Measurements from ENCODE around the gene SCP2.

SCP2 gene

DNA sequence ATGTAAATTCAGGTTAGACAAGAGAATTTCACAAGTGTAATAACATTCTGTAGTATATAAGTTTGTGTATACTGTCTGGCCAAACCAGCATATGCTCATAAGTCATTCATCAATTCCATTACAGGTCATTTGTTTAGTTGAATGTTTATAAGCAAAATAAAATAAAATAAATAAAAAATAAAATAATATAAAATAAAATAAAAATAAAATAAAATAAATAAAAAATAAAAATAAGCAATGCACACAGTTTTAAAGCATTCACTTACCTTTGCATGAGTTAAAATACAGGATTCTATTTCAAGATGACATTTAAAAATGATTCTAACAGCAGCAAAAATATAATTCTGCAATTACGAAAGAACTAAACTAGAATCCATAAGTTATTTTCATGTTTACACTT is 144.8 kb downstream of the SCP2 start:
- Histone ChIP-seq H3K27me3 (ENCODE audit: insufficient read depth, poor library complexity, severe bottlenecking) (no peaks in the 10 kb centered on the region), H3K27ac (replicated peaks) (no peak overlapping the region), H3K4me3 (replicated peaks; ENCODE audit: insufficient read depth, low read length) (no peak overlapping the region)
- TF ChIP-seq CTCF (IDR thresholded peaks at IDR 0.05; ENCODE audit: insufficient read depth, low read length) (no peak), GABPA (IDR thresholded peaks at IDR 0.05; ENCODE audit: low read depth) (no peak), SPI1 (IDR thresholded peaks at IDR 0.05; ENCODE audit: borderline replicate concordance, low read depth) (no peak), POLR2AphosphoS5 (IDR thresholded peaks at IDR 0.05; ENCODE audit: low read depth) (no peak)
- TF ChIP-seq, protein P1, sequence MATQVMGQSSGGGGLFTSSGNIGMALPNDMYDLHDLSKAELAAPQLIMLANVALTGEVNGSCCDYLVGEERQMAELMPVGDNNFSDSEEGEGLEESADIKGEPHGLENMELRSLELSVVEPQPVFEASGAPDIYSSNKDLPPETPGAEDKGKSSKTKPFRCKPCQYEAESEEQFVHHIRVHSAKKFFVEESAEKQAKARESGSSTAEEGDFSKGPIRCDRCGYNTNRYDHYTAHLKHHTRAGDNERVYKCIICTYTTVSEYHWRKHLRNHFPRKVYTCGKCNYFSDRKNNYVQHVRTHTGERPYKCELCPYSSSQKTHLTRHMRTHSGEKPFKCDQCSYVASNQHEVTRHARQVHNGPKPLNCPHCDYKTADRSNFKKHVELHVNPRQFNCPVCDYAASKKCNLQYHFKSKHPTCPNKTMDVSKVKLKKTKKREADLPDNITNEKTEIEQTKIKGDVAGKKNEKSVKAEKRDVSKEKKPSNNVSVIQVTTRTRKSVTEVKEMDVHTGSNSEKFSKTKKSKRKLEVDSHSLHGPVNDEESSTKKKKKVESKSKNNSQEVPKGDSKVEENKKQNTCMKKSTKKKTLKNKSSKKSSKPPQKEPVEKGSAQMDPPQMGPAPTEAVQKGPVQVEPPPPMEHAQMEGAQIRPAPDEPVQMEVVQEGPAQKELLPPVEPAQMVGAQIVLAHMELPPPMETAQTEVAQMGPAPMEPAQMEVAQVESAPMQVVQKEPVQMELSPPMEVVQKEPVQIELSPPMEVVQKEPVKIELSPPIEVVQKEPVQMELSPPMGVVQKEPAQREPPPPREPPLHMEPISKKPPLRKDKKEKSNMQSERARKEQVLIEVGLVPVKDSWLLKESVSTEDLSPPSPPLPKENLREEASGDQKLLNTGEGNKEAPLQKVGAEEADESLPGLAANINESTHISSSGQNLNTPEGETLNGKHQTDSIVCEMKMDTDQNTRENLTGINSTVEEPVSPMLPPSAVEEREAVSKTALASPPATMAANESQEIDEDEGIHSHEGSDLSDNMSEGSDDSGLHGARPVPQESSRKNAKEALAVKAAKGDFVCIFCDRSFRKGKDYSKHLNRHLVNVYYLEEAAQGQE (IDR thresholded peaks at IDR 0.05; ENCODE audit: insufficient replicate concordance, low read depth) = no peak
- DNase-seq (ENCODE audit: low read depth in 1 of 2, low spot score in 1 of 2) = no peak

- H3K27ac ChIP-seq (replicated peaks) = no peak overlapping the region
- TF ChIP-seq, protein P1 (IDR thresholded peaks at IDR 0.05; ENCODE audit: insufficient replicate concordance, low read depth) = no peak
- TF ChIP-seq GABPA (IDR thresholded peaks at IDR 0.05; ENCODE audit: low read depth) = no peak
- no peak for TF ChIP-seq POLR2AphosphoS5 (IDR thresholded peaks at IDR 0.05; ENCODE audit: low read depth)
- TF ChIP-seq CTCF (IDR thresholded peaks at IDR 0.05; ENCODE audit: insufficient read depth, low read length) = no peak
- no peak for TF ChIP-seq SPI1 (IDR thresholded peaks at IDR 0.05; ENCODE audit: borderline replicate concordance, low read depth)
- DNase-seq (ENCODE audit: low read depth in 1 of 2, low spot score in 1 of 2) = no peak
- no peak overlapping the region for H3K4me3 ChIP-seq (replicated peaks; ENCODE audit: insufficient read depth, low read length)
- no peaks in the 10 kb centered on the region for H3K27me3 ChIP-seq (ENCODE audit: insufficient read depth, poor library complexity, severe bottlenecking)
These were observed 146.2 kb downstream of the SCP2 start for GRCh38 chr1:53073287-53073686.

DNA sequence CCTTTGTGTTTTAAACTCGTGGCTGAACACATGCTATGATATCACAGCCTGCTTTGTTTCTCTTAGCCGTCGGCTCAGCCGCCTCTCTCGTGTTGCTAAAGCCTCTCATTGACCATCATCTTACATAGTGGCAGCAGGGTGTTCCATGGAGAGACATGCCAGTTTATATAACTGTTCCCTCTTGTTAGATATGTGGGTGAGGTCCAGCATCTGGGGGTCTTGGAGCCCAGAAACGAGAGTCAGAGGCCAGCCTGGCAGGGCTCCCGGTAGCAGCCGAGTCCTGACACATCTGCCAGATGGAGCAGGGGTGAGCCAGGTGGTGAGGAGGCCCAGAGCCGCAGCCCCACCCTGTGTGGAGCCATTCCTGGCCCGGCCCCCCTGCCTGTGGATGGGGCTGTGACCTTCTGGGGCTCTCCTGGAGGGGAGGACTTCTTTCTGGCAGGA is 146.8 kb downstream of the SCP2 start:
- TF ChIP-seq, protein P1 (IDR thresholded peaks at IDR 0.05; ENCODE audit: insufficient replicate concordance, low read depth) = no peak
- H3K4me3 ChIP-seq (replicated peaks; ENCODE audit: insufficient read depth, low read length) = no peak overlapping the region
- no peak for DNase-seq (ENCODE audit: low read depth in 1 of 2, low spot score in 1 of 2)
- H3K27me3 ChIP-seq (ENCODE audit: insufficient read depth, poor library complexity, severe bottlenecking) = no peaks in the 10 kb centered on the region
- no peak overlapping the region for H3K27ac ChIP-seq (replicated peaks)

All from HL-60 (cell line).